ENCODE data around the gene ATP6AP2.
"Not testable (repeated sequence)": the region's sequence is repeated elsewhere in the genome, so short reads cannot be mapped to it uniquely, and the experiment has no call there.

Gene ATP6AP2

GRCh38 chrX:40582811-40583210, 2.0 kb downstream of the ATP6AP2 start:
- no peak for DNase-seq (ENCODE audit: low read depth)
- no peak for TF ChIP-seq CTCF (conservative IDR thresholded peaks at IDR 0.05; ENCODE audit: control insufficient read depth, insufficient read depth, low read depth, low read length)
- H3K4me3 ChIP-seq (ENCODE audit: control insufficient read depth, low read depth, low read length) = no peak overlapping the region

GRCh38 chrX:40587623-40588022, 6.9 kb downstream of the ATP6AP2 start:
- not testable (repeated sequence) for DNase-seq (ENCODE audit: low read depth)

GRCh38 chrX:40589616-40590321, 9.0 kb downstream of the ATP6AP2 start:
- DNase-seq (ENCODE audit: low read depth); H3K4me3 ChIP-seq (ENCODE audit: control insufficient read depth, low read depth, low read length): not testable (repeated sequence)

More at GRCh38 chrX:40587623-40588022, 6.9 kb downstream of the ATP6AP2 start:
- H3K4me3 ChIP-seq (ENCODE audit: control insufficient read depth, low read depth, low read length) = not testable (repeated sequence)

GRCh38 chrX:40603446-40603845, 22.7 kb downstream of the ATP6AP2 start:
- H3K4me3 ChIP-seq (ENCODE audit: control insufficient read depth, low read depth, low read length) = no peak overlapping the region
- no peak for DNase-seq (ENCODE audit: low read depth)
- TF ChIP-seq CTCF (conservative IDR thresholded peaks at IDR 0.05; ENCODE audit: control insufficient read depth, insufficient read depth, low read depth, low read length) = no peak

DNA sequence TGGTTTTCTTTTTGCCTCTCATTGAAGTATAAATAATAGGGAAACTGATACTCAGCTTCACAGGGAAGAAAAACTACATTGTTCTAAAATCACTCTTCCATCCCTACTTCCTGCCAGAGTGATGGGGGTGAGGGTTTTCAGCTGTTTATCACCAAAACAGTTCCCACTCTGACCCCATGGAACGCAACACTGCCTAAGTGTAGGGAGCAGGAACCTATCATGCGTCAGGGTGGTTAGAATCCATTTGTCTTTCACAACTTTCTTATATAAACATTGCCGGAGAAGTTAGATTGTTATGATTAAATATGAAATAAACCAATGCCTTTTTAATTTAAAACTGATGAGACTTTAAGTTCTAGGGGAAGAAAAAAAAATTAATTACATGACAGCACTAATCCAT, 26.6 kb downstream of the ATP6AP2 start:
- H3K4me3 ChIP-seq (ENCODE audit: control insufficient read depth, low read depth, low read length) = no peak overlapping the region
- no peak for DNase-seq (ENCODE audit: low read depth)
- no peak for TF ChIP-seq CTCF (conservative IDR thresholded peaks at IDR 0.05; ENCODE audit: control insufficient read depth, insufficient read depth, low read depth, low read length)

- no peak overlapping the region for H3K4me3 ChIP-seq (ENCODE audit: control insufficient read depth, low read depth, low read length)
- DNase-seq (ENCODE audit: low read depth) = no peak
- TF ChIP-seq CTCF (conservative IDR thresholded peaks at IDR 0.05; ENCODE audit: control insufficient read depth, insufficient read depth, low read depth, low read length) = no peak
Measured at GRCh38 chrX:40612511-40612910, 31.7 kb downstream of the ATP6AP2 start.

DNA sequence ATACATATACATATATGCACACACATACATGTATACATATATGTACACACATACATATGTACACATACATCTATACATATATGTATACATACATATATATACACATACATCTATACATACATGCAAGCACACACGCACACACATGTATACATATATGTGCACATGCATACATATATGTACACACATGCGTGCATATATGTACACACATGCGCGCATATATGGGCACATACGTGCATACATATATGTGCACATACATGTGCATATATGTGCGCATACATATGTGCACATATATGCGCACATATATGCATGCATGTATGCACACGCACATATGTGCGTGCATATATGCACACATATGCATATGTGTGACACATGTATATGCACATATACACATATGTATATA, 35.2 kb downstream of the ATP6AP2 start:
- H3K4me3 ChIP-seq (ENCODE audit: control insufficient read depth, low read depth, low read length) = no peak overlapping the region
- DNase-seq (ENCODE audit: low read depth) = no peak
- no peak for TF ChIP-seq CTCF (conservative IDR thresholded peaks at IDR 0.05; ENCODE audit: control insufficient read depth, insufficient read depth, low read depth, low read length)

- no peak for TF ChIP-seq CTCF (conservative IDR thresholded peaks at IDR 0.05; ENCODE audit: control insufficient read depth, insufficient read depth, low read depth, low read length)
- H3K4me3 ChIP-seq (ENCODE audit: control insufficient read depth, low read depth, low read length) = no peak overlapping the region
- no peak for DNase-seq (ENCODE audit: low read depth)
Measured at GRCh38 chrX:40617566-40617965, 36.8 kb downstream of the ATP6AP2 start.

Data from fibroblast of mammary gland (primary cell).